HCT116 (cell line): ENCODE measurements around the gene ATP13A3. TPM values are rescaled to one million over a fixed set of nuclear protein-coding genes. Genes with fewer than 3 reads are reported as not detected.

Experiments
- ATAC-seq: fragments of 200-7000 bp; cut with Tn5 transposase; 2 replicates; pipeline ENCODE4 v1.9.1; 2020; ENCODE audit warnings: mild to moderate bottlenecking, moderate library complexity
- BruUV-seq: library from RNA; stranded (reverse); fragments of 400-500 nt; replicated peaks from 2 replicates; lab custom pipeline; 2021; lab: Mats Ljungman, UMichigan
- CTCF ChIA-PET: fragments of 300-600 bp; sonication (Branson Sonifier 250); formaldehyde crosslinking; loops from one replicate; lab custom pipeline; 2021; ENCODE audit warnings: antibody characterized with exemption; lab: Charles Lee
- POLR2A ChIA-PET: fragments of 300-600, 350-600 bp; sonication (Branson Sonifier 250); formaldehyde crosslinking; loops from one replicate; lab custom pipeline; 2021; ENCODE audit warnings: antibody characterized with exemption; lab: Charles Lee
- RAD21 ChIA-PET, 2 experiments: fragments of 300-600 bp; sonication (Branson Sonifier 250); formaldehyde crosslinking; loops; one replicate each; lab custom pipeline; 2023; ENCODE audit warnings: low total read pairs in 2 of 2; ENCODE audit not compliant: uncharacterized antibody in 2 of 2, unreplicated experiment in 2 of 2, low non-redundant PET in 1 of 2; lab: Charles Lee
- DNase-seq: peaks from one replicate; pipeline ENCODE4 v3.0.0-alpha.2; 2010; ENCODE audit warnings: low read depth, low spot score
- H2AFZ ChIP-seq: fragments of 200-600 bp; shearing (Covaris generic), sonication (generic); 2 replicates; pipeline ENCODE4 v1.6.1; 2017; ENCODE audit warnings: low read depth, mixed run types, mixed read lengths, antibody characterized with exemption, low read length; ENCODE audit not compliant: poor library complexity, severe bottlenecking
- H3K27ac ChIP-seq: 2 replicates; pipeline ENCODE4 v1.5.1; 2012; ENCODE audit warnings: low read depth, low read length
- H3K27me3 ChIP-seq: fragments of 200-600 bp; sonication (generic); 2 replicates; pipeline ENCODE4 v1.6.1; 2016; ENCODE audit warnings: mixed run types, low read length, mixed read lengths; ENCODE audit not compliant: insufficient read depth
- H3K36me3 ChIP-seq, 2 experiments: fragments of 200-500 bp in 1 of 2; fragments of 200-600 bp in 1 of 2; sonication (Bioruptor generic) in 1 of 2; sonication (generic) in 1 of 2; 2 replicates each; pipeline versions ENCODE4 v1.5.1 to v1.6.1; 2014 to 2016; ENCODE audit warnings: low read length in 2 of 2, inconsistent platforms in 1 of 2, mixed read lengths in 1 of 2, mixed run types in 1 of 2; ENCODE audit not compliant: insufficient read depth in 2 of 2, control insufficient read depth in 1 of 2
- H3K4me1 ChIP-seq, 2 experiments: fragments of 200-600 bp in 1 of 2; sonication (generic) in 1 of 2; 2 replicates each; pipeline versions ENCODE4 v1.5.1 to v1.6.1; 2012 to 2017; ENCODE audit warnings: low read length in 2 of 2, inconsistent platforms in 1 of 2, mild to moderate bottlenecking in 1 of 2, mixed read lengths in 1 of 2, mixed run types in 1 of 2, moderate library complexity in 1 of 2; ENCODE audit not compliant: insufficient read depth in 2 of 2, control insufficient read depth in 1 of 2
- H3K4me2 ChIP-seq: fragments of 200-600 bp; sonication (generic); 2 replicates; pipeline ENCODE4 v1.6.1; 2017; ENCODE audit warnings: mixed run types, low read length, mixed read lengths
- H3K4me3 ChIP-seq, 2 experiments: fragments of 200-600 bp in 1 of 2; sonication (generic) in 1 of 2; replicated peaks in 1 of 2; 2 replicates each; pipeline ENCODE4 v1.5.1; 2011 to 2016; ENCODE audit warnings: low read length in 2 of 2, control low read depth in 1 of 2, low read depth in 1 of 2, mild to moderate bottlenecking in 1 of 2, mixed read lengths in 1 of 2, mixed run types in 1 of 2
- H3K79me2 ChIP-seq: fragments of 200-600 bp; sonication (generic); 2 replicates; pipeline ENCODE4 v1.6.1; 2017; ENCODE audit warnings: mild to moderate bottlenecking, mixed run types, low read length, moderate library complexity, mixed read lengths; ENCODE audit not compliant: insufficient read depth
- H3K9ac ChIP-seq: fragments of 200-600 bp; sonication (generic); 2 replicates; pipeline ENCODE4 v1.6.1; 2016; ENCODE audit warnings: low read length, mixed read lengths
- H3K9me2 ChIP-seq: fragments of 200-600 bp; sonication (generic), shearing (Covaris generic); 2 replicates; pipeline ENCODE4 v1.6.1; 2017; ENCODE audit warnings: mixed run types, mild to moderate bottlenecking, moderate library complexity; ENCODE audit not compliant: insufficient read depth
- H3K9me3 ChIP-seq, 2 experiments: fragments of 200-500 bp in 1 of 2; fragments of 200-600 bp in 1 of 2; sonication (Bioruptor generic) in 1 of 2; sonication (generic) in 1 of 2; 2 replicates each; pipeline ENCODE4 v1.6.1; 2014 to 2017; ENCODE audit warnings: low read length in 2 of 2, mixed read lengths in 2 of 2, inconsistent platforms in 1 of 2, low read depth in 1 of 2, mild to moderate bottlenecking in 1 of 2, mixed run types in 1 of 2, moderate library complexity in 1 of 2; ENCODE audit not compliant: control insufficient read depth in 1 of 2, insufficient read depth in 1 of 2
- H4K20me1 ChIP-seq: fragments of 200-600 bp; sonication (generic), shearing (Covaris generic); 2 replicates; pipeline ENCODE4 v1.6.1; 2017; ENCODE audit warnings: mixed run types, mild to moderate bottlenecking, moderate library complexity; ENCODE audit not compliant: insufficient read depth
- CEBPB ChIP-seq: IDR thresholded peaks from 2 replicates; pipeline ENCODE4 v1.6.1; 2012; ENCODE audit warnings: low read depth
- CTCF ChIP-seq, 3 experiments: fragments of 200-600 bp in 1 of 3; sonication (generic) in 1 of 3; IDR thresholded peaks in 2 of 3; conservative IDR thresholded peaks in 1 of 3; 2 replicates each; pipeline ENCODE4 v1.5.1; 2012 to 2017; ENCODE audit warnings: low read depth in 2 of 3, low read length in 2 of 3, antibody characterized with exemption in 1 of 3, borderline replicate concordance in 1 of 3, control low read depth in 1 of 3, mild to moderate bottlenecking in 1 of 3, mixed read lengths in 1 of 3, mixed run types in 1 of 3, moderate library complexity in 1 of 3; ENCODE audit not compliant: insufficient read depth in 1 of 3
- FOSL1 ChIP-seq: IDR thresholded peaks from 2 replicates; pipeline ENCODE4 v1.6.1; 2012; ENCODE audit warnings: low read depth
- POLR2A ChIP-seq: IDR thresholded peaks from 2 replicates; pipeline ENCODE4 v1.7.0; 2011; ENCODE audit warnings: borderline replicate concordance; ENCODE audit not compliant: insufficient read depth, insufficient read length; ENCODE audit errors: extremely low read depth
- RAD21 ChIP-seq: IDR thresholded peaks from 2 replicates; pipeline ENCODE4 v1.6.1; 2012; ENCODE audit warnings: low read depth, mild to moderate bottlenecking
- SP1 ChIP-seq: IDR thresholded peaks from 2 replicates; pipeline ENCODE4 v1.6.1; 2012; ENCODE audit warnings: low read depth
- intact Hi-C: fragments of 100-400 bp; cut with micrococcal nuclease; formaldehyde crosslinking; loops from 2 replicates; pipeline ENCODE4 v1.10.0; 2022
- total RNA-seq: library from RNA; stranded (reverse); gene quantifications from one replicate; pipeline ENCODE4 v1.2.1, GENCODE V29; 2021; ENCODE audit not compliant: unreplicated experiment
- TF ChIP-seq, protein P1 (sequence below): IDR thresholded peaks from 2 replicates; pipeline ENCODE4 v1.6.1; 2011; ENCODE audit warnings: mild to moderate bottlenecking, low read length, moderate library complexity; ENCODE audit not compliant: insufficient replicate concordance; ENCODE audit errors: extremely low read depth

The ATP13A3 gene
- total RNA-seq, 1 experiment from 2014 or later, result 139 TPM

DNA sequence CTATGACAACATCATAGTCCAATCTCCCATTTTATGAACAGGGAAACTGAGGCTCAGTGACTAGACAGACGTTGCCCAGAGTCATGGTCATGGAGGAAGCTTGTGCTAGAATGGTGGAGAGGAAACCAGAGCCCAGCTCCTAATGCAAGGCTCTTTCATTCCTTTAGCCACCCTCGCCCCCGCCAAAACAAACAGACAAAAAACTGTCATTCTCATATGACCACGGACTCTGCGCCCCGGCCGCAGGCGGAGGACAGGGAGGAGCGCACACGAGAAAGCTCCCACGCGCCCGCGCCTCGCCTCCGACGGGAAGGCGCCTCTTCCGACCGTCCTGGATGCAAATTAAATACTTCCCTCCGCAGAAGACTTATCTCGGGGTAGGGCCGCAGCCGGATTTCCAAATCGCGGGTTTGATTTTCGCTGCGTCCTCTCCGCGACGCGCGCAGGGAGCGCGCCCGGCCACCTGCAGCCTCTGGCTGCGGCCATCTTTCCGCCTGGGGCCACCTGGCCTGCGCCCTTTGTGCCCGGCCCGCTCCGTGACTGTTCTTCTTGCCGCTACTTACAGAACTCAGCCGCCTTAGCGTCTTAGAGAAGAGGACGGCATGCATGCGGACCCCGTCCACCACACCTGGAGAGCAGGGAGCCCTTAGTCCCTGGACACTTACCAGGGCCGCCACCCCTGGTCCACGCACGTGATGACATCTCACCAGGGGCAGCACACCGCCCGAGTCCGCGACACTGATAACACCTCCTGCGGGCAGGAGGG is 670 bp upstream of the ATP13A3 start:
- no peak for ATAC-seq
- Histone ChIP-seq H4K20me1 (peaks cover 3% of the 10 kb centered on the region; the same call in 1 of the 2 replicates), H3K27me3 (no peaks in the 10 kb centered on the region), H2AFZ (no peak overlapping the region), H3K4me2 (peak overlapping the region; percentile 76), H3K4me1 (peaks cover 27 to 70% of the 10 kb centered on the region in 2 experiments), H3K4me3 (peak overlapping the region; percentile 24 to 73), H3K79me2 (peaks cover 39% of the 10 kb centered on the region), H3K27ac (no peak overlapping the region; the same call in 1 of the 2 replicates), H3K36me3 (no peaks in the 10 kb centered on the region), H3K9me3 (no peaks in the 10 kb centered on the region), H3K9ac (peak overlapping the region; percentile 87), H3K9me2 (no peaks in the 10 kb centered on the region)
- CTCF ChIA-PET, result no interaction called here
- POLR2A ChIA-PET, result no interaction called here
- RAD21 ChIA-PET, result no interaction called here
- intact Hi-C loops, result no loop called here
- TSS peak; percentile 85 for BruUV-seq
- TF ChIP-seq SP1, result no peak
- no peak for TF ChIP-seq FOSL1
- no peak for TF ChIP-seq POLR2A
- TF ChIP-seq RAD21, result no peak
- TF ChIP-seq, protein P1, sequence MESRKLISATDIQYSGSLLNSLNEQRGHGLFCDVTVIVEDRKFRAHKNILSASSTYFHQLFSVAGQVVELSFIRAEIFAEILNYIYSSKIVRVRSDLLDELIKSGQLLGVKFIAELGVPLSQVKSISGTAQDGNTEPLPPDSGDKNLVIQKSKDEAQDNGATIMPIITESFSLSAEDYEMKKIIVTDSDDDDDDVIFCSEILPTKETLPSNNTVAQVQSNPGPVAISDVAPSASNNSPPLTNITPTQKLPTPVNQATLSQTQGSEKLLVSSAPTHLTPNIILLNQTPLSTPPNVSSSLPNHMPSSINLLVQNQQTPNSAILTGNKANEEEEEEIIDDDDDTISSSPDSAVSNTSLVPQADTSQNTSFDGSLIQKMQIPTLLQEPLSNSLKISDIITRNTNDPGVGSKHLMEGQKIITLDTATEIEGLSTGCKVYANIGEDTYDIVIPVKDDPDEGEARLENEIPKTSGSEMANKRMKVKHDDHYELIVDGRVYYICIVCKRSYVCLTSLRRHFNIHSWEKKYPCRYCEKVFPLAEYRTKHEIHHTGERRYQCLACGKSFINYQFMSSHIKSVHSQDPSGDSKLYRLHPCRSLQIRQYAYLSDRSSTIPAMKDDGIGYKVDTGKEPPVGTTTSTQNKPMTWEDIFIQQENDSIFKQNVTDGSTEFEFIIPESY, result no peak
- no peak for DNase-seq

- Histone ChIP-seq H3K4me1 (peaks cover 35 to 84% of the 10 kb centered on the region in 2 experiments), H2AFZ (no peak overlapping the region), H3K27me3 (no peaks in the 10 kb centered on the region), H3K4me3 (peak overlapping the region; percentile 73 to 84), H4K20me1 (peaks cover 3% of the 10 kb centered on the region; the same call in 1 of the 2 replicates), H3K27ac (peak overlapping the region; percentile 33; the same call in 1 of the 2 replicates), H3K79me2 (peaks cover 53% of the 10 kb centered on the region), H3K9me3 (no peaks in the 10 kb centered on the region), H3K4me2 (peak overlapping the region; percentile 92), H3K9ac (peak overlapping the region; percentile 87), H3K9me2 (no peaks in the 10 kb centered on the region), H3K36me3 (no peaks in the 10 kb centered on the region)
- intact Hi-C loops, result no loop called here
- ChIA-PET CTCF (no interaction called here), POLR2A (no interaction called here), RAD21 (no interaction called here)
- BruUV-seq, result no TSS peak
- no peak for TF ChIP-seq CEBPB
- 0 out of 6 replicates have a peak, but pooled peaks of 1 of the 3 experiments have one; percentile 11 for TF ChIP-seq CTCF (IDR thresholded peaks at IDR 0.05 in 2 of 3, conservative IDR thresholded peaks at IDR 0.05 in 1 of 3; ENCODE audit: borderline replicate concordance in 1 of 3, insufficient read depth in 1 of 3, low read depth in 2 of 3, low read length in 2 of 3)
- DNase-seq (no peak), ATAC-seq (peak; percentile 19)
These were observed 792 bp downstream of the ATP13A3 start for GRCh38 chr3:194485881-194486539.
